ENCODE measurements around the gene SMIM9.
A peak's percentile ranks its signal among the peaks of the same experiment; 100 is the strongest.

Gene SMIM9

GRCh38 chrX:154804261-154804956, 30.1 kb downstream of the SMIM9 start:
- peak overlapping the region; percentile 59 for H3K4me3 ChIP-seq (ENCODE audit: low read depth, low read length)
- TF ChIP-seq CTCF (IDR thresholded peaks at IDR 0.05; ENCODE audit: low read depth, low read length, missing control alignments) = no peak
- no peak for DNase-seq (ENCODE audit: low read depth)
- in situ Hi-C loops (cut with HindIII; ENCODE audit: low sequenced_read_pairs) = no loop called here

GRCh38 chrX:154802947-154803346, 31.5 kb downstream of the SMIM9 start:
- in situ Hi-C loops (cut with HindIII; ENCODE audit: low sequenced_read_pairs) = no loop called here

GRCh38 chrX:154800478-154801210, 33.8 kb downstream of the SMIM9 start:
- in situ Hi-C loops (cut with HindIII; ENCODE audit: low sequenced_read_pairs) = no loop called here
- TF ChIP-seq CTCF (IDR thresholded peaks at IDR 0.05; ENCODE audit: low read depth, low read length, missing control alignments) = no peak

More at GRCh38 chrX:154802947-154803346, 31.5 kb downstream of the SMIM9 start:
- TF ChIP-seq CTCF (IDR thresholded peaks at IDR 0.05; ENCODE audit: low read depth, low read length, missing control alignments) = no peak
- no peak overlapping the region for H3K4me3 ChIP-seq (ENCODE audit: low read depth, low read length)
- no peak for DNase-seq (ENCODE audit: low read depth)

GRCh38 chrX:154799556-154800348, 34.7 kb downstream of the SMIM9 start:
- TF ChIP-seq CTCF (IDR thresholded peaks at IDR 0.05; ENCODE audit: low read depth, low read length, missing control alignments) = no peak
- peak; percentile 4 for DNase-seq (ENCODE audit: low read depth)
- in situ Hi-C loops (cut with HindIII; ENCODE audit: low sequenced_read_pairs) = no loop called here
- H3K4me3 ChIP-seq (ENCODE audit: low read depth, low read length) = no peak overlapping the region

More at GRCh38 chrX:154800478-154801210, 33.8 kb downstream of the SMIM9 start:
- DNase-seq (ENCODE audit: low read depth) = no peak
- H3K4me3 ChIP-seq (ENCODE audit: low read depth, low read length) = no peak overlapping the region

- no peak overlapping the region for H3K4me3 ChIP-seq (ENCODE audit: low read depth, low read length)
- peak; percentile 8 for DNase-seq (ENCODE audit: low read depth)
- in situ Hi-C loops (cut with HindIII; ENCODE audit: low sequenced_read_pairs) = no loop called here
- no peak for TF ChIP-seq CTCF (IDR thresholded peaks at IDR 0.05; ENCODE audit: low read depth, low read length, missing control alignments)
Observed at GRCh38 chrX:154797006-154797405, 37.5 kb downstream of the SMIM9 start.

- no peak overlapping the region for H3K4me3 ChIP-seq (ENCODE audit: low read depth, low read length)
- no peak for DNase-seq (ENCODE audit: low read depth)
- in situ Hi-C loops (cut with HindIII; ENCODE audit: low sequenced_read_pairs) = no loop called here
- no peak for TF ChIP-seq CTCF (IDR thresholded peaks at IDR 0.05; ENCODE audit: low read depth, low read length, missing control alignments)
Observed at GRCh38 chrX:154795016-154795415, 39.4 kb downstream of the SMIM9 start.

Data from astrocyte of the cerebellum (primary cell).